ENCODE data around the gene COPS7A.

The COPS7A gene

DNA sequence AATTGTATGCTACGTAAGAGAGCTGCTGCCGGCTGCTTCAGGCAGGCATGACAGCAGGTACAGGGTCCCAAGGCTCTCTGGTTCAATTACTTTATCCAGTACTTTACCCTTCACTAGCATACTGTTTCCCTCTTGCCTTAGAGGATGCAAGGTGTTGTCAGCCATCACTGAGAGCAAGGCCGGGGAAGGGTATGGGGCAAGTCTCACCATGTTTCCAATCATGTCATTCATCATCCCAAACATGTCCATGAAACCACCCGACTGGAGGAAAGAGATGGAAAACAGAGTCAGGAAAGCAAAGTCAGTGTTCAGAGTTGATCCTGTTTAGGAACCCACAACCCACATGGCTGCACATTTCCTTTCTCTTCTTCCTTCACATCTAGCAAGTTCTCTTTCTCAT, 26.7 kb downstream of the COPS7A start:
- no peak for DNase-seq (ENCODE audit: low read depth in 2 of 2)

DNA sequence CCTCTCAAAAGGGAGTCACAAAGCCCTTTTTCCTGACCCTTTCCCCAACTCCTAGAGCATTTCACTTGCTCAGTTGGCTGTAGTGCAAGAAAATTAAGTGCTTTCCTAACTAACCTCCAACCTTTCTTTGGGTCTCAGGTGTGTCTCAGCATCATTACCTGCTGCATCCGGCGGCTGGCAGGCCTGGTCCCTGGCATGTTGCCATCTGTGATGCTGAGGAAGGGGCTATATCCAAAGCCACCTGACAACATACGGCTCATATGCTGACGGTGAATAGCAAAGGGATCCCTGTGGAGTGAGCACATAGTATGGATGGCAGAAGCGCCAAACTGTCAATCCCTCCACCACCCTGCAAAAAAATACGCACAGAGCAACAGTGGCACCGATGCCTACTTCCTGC, 27.9 kb downstream of the COPS7A start:
- no peak for DNase-seq (ENCODE audit: low read depth in 2 of 2)

DNA sequence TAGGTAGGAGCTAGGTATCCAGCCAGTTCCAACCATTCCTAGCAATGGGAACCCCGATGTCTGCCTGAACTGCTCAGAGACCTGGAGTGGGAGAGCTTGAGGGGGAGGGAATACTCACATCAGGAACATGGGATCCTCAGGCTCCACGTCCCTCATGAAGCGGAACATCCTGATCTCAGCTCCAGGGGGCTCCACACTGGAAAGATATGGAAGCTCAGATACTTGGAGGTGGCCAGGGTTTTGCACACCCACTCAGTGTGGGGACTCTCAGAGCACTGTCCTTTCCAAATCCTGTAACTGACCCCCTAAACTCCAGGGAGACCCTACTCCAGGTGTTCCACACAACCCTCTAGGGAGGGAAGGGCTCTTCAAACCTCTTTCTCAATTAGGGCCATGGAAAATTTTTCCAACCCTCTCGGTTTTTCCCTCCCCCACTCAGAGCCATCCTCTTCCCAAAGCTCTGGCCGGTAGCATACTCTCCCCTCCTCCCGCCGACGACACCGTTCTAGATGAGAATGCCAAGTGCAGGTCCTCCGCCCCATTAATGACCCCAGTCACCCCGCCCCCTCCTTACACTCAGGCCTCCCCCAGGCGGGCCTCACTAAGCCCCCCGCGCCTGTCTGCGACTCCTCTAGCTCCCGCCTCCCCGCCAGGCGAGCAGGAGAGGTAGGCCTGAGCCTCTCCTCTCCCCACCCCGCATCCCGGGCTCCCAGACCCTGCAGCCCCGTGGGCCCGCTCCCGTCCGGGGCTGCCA, 28.5 kb downstream of the COPS7A start:
- DNase-seq (ENCODE audit: low read depth in 2 of 2), result no peak

DNA sequence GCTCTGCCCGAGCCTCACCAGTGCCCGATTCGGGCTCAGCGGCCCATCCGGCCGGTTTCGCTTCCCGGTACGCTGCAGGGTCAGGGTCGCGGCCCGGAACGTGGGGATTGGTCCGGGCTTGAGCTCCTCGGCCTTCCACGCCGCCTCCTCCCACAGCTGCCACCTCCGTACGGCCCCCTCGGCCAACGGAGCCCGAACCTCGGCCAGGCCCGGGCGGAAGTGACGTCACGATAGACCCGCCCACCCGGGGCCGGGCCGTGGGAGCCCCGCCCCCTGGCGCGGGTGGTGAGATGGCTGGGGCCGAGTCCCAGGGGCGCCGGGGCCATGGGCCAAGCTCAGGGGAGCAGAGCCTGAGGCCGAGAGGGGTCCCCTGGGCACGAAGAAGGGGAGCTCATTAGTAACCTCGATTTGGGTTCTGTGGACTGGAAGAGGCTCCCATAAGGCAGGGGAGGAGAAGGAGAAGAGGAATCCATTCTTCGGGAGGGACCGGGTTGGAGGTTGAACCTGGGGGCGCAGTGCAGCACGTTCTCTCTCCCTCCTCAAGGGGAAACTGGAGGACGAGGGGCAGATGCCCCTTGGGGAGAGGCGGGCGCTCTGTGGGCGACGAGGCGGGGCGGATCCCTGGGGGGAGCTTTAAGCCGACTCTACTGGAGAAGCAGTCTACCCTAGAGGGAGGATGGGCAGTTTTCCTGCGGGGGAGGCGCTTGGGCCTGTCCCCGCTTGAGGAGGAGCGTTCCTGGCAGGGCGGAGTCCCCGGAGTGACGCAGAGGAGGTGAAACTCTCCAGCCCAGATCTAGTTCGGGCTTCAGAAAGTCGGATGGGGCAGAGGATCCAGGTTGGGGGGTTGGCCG, 29.3 kb downstream of the COPS7A start, which contains the start of gene MLF2:
Gene MLF2 (minus strand): TSS at position 221 of the 851 bp plus-strand sequence. CDS start 807 bp downstream, outside the sequence.
- peak; percentile 95 to 96 for DNase-seq (ENCODE audit: low read depth in 2 of 2)

DNA sequence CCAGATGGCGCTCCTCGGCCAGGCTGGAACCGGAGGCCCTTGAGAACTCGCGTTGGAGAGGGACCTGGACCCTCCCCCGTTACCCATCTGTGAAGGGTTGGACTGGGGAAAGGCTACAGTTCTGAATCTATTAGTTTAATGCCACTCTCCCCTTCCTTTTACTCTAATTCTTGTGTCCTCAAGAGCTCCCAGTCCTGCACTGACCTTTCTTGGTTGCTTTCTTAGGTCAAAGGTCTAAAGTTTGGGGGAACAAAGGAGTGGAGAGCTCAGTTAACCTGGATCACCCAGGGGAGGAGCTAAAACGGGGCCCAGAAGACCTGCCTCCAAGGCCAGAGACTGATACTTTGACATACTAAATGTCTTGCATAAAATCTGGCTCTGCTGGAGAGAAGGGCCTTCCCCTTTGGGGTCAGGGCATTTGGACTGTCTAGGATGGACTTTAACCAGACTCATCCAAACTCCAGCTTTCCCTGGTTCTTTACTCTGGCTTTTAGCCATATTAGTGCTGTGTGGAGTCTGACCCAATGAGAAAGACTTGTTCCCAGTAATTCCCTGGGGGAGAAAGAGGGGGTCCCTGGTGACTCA, 30.0 kb downstream of the COPS7A start:
- DNase-seq (ENCODE audit: low read depth in 2 of 2), result no peak

DNA sequence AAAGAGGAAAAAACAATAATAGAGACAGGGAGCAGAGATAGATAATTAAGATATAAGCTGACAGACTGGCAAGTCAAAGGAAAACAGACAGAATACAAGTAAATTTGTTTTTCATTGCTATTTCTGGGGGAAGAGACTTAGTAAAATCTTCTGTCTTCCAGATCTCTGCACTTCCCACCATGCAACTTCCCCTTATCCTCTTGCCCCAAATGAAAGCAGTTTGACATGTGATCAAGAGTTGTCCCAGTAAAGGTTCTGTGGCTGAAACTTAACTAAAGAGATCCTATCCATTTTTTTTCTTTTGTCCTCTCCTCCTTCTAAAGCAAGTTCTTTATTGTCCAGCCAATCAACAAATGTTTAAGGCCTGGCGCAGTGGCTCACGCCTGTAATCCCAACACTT, 30.6 kb downstream of the COPS7A start:
- no peak for DNase-seq (ENCODE audit: low read depth in 2 of 2)

DNA sequence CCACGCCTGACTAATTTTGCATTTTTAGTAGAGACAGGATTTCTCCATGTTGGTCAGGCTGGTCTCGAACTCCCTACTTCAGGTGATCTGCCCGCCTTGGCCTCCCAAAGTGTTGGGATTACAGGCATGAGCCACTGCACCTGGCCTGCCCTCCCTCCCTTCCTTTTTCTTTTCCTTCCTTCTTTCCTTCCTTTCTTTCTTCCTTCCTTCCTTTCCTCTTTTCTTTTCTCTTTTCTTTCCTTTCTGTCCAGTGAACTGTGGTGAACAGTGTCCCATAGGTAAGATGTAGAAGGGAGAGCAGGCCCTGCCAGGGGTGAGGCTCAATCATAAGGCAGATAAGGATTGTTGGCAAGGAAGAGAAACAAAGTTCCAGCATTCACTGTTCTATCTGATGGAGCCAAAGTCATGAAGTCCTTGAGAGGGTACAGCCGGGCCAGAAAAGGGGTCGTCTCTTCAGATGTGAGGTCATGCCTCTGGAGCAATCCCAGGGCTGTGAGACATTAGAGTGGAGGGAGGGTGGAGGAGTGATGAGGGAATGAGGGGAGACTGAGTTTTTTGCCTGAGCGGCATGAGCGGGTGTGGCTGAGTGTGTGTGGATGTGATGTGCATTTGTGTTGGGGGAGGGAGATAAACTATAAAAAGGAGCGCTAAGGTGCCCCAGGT, 33.3 kb downstream of the COPS7A start:
- DNase-seq (ENCODE audit: low read depth in 2 of 2), result no peak

DNA sequence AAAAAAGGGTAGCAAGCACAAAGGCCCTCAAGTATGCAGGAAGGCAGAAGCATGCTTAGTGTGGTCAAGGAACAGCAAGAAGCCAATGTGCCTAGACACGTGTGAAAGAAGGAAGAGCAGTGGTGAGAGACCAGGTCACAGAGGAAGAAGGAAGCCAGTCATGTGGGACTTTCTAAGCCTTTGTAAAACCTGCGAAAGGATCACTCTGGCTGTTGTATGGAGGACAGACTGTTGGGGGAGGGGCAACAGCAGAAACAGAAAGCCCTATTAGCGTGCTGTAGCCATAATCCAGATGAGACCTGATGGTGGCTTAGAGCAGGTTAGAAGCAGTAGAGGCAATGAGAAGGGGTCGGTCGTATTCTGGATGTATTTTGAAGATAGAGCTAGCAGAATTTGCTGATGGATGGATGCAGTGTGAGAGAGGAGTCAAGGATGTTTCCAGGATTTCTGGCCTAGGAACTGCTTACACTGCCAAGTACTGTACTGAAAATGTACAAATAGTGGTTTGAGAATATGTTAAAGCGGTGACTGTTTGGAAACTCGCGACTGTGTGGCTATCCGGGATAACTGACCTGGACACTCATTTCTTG, 34.8 kb downstream of the COPS7A start:
- no peak for DNase-seq (ENCODE audit: low read depth in 2 of 2)

DNA sequence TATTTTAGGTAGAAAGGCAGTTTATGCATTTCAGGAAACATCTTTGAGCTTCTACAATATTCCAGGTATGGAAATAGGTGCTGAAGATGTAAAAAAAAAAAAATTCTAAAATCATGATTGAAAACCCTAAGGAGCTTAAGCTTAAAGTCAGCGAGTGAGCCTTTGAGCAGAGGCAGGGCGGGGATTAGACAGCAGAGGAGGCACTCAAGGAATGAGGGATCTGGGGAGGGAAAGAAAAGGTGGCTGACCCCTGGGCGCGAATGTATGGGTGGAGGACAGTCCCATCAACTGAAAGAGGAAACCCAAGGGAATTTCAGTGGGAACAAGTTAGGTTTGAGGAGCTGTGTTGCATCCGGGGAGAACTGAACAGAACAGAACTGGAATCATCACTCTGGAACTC, 35.9 kb downstream of the COPS7A start:
- DNase-seq (ENCODE audit: low read depth in 2 of 2), result no peak

DNA sequence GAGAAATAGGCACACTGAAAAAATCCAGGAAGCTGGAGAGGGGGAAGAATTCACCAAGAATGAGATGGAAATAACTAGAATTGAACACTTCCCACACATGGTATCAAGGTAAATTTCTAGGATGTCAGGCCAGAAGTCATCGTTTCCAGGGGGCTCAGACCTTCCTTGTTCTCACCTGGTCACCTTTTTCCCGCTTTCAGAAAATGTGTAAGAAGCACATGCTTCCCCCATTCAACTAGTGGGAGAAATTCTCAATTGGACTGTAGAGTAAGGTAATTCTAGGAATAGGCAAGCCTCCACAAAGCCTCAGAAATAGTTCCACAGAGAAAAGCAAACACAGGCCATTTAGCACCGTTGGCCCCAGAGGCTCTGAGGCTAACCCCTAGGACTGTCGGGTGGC, 39.5 kb downstream of the COPS7A start:
- no peak for DNase-seq (ENCODE audit: low read depth in 2 of 2)

DNA sequence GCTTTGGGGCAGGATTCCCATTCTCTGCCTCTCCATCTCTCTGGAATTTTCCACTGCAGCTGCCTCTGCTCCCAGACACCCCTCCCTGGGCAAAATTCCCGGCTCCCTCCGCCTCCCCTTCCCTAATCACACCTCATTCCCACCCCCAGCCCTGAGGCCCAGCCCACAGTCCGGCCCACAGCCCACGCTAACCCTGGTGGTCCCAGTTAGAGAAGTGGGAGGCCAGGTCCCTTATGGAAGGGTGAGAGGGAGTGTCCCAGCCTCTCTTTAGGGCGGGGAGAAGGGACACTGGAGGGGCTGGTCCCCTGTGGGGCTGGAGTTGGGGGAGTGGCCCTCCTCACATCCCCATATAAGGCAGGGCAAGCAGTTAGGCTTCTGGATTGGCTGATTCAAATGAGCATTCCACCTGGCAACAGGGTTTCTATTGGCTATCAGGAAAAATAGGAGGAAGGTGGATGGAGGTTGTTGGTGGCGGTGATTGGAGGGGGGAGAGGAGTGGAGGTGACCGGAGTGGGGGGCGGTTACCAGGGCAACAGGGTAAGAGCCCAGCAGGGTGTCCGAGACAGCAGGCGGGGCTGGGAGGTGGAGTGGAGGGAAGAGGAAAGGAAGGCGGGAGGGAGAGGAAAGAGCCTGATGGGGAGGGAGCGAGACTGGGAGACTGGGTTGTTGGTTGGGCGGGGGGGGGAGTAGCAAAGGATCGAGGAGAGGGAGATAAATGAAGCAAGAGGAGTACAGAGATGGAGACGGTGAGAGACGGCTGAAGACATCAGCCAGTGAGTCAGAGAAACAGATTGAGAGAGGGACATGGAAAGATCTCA, 40.4 kb downstream of the COPS7A start:
- no peak for DNase-seq (ENCODE audit: low read depth in 2 of 2)

DNA sequence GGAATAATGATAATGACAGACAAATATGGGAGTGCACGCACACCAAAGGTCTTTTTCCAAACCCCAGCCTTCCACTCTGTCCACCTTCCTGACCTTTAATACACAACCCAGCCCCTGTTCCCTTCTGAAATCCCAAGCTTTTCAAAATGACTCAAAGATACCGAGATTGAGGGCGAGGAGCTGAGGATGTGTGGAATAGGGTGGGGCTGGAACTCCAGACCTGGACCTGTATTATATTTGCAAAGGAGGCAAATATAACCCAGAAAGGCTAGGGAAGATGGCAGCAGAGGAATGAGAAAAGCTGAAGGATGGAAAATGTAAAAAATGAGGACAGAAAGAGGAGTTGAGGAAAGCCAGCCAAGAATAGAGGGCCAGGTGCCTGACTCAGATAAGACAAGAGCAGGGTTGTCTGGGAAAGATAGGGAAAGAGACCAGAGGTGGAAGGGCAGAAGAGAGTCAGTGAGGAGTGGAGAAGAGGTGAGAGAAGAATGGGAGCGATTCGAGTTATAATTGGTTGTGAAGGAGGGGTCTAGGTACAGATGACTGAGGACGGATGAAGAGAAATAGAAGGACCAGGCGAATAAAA, 41.3 kb downstream of the COPS7A start:
- no peak for DNase-seq (ENCODE audit: low read depth in 2 of 2)

DNA sequence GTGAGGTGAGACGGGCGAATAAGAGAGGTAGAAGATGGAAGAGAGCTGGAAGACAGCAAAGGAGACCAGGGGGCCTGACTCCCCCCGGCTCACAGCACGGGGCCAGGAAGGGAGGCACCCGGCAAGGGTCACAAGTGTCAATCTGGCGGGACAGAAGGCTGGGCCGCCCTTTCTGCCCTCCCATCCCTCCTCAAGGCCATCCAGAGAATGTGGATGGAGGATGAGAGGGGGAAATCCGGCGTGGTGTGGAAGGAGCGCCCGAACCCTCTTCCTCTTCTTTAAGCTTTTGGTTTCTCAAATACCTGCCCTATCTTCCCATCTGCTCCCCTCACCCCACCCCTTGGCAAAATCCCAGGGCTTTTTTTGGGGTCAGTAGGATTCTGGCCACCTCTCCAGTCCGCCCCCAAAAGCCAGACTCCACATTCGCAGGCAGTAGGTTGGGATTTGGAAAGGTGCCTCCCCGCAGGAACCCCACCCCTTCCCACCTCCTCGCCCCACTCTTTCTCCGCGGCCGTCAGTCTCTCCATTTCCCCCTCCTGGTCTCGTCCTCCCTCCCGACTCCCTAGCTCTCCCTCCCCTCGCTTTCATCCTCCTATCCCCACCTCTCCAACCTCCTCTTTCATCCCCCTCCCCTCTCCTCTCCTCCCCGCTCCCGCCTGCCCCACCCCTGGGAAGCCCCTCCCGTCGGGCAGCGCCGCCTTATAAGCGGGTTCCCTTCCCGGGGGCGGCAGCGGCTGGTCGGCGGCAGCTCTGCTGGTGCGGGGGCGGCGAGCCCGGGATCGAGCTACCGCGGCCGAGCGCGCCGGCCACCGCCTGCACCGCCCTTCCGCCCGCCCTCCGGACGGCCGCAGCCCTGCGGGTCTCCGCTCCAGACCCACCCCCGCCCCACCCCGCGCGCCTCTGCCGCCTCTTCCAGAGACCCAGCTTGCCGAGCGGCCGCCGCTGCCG, 42.1 kb downstream of the COPS7A start, which contains the start of gene PTMS:
Gene PTMS (plus strand): TSS at position 730 of the 948 bp plus-strand sequence. CDS start 343 bp downstream, outside the sequence.
- no peak for DNase-seq (ENCODE audit: low read depth in 2 of 2)

DNA sequence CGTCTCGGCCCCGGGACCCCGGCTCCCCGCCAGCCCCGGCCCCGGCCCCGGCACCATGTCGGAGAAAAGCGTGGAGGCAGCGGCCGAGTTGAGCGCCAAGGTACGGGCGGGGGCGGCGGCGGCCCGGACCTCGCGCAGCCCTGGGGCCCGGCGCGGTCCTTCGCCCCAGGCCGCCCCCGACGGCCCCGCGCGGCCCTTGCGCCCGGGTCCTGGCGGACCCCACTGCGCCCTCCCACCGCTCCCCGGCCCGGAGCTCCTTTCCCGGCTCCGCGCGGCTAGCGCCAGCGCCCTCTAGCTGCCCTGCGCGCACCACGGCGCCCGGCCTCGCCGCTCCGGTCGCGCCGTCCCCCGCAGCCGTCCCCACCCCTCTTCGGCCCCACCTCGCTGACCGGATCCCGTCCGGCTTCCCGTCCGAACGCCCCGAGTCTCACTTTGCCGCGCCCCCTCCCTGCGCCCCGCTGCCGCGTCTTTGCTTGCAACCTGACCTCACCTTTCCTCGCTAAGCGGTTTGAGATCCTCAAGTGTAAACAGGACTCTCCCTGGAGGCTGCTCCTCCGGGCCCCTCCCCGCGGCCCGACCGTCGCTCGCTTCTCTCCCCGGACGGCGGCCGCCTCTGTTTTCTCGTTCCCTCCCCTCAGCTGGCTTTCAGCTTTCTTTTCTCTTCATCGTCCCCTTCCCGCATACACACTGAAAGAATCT, 43.0 kb downstream of the COPS7A start:
- no peak for DNase-seq (ENCODE audit: low read depth in 2 of 2)

DNA sequence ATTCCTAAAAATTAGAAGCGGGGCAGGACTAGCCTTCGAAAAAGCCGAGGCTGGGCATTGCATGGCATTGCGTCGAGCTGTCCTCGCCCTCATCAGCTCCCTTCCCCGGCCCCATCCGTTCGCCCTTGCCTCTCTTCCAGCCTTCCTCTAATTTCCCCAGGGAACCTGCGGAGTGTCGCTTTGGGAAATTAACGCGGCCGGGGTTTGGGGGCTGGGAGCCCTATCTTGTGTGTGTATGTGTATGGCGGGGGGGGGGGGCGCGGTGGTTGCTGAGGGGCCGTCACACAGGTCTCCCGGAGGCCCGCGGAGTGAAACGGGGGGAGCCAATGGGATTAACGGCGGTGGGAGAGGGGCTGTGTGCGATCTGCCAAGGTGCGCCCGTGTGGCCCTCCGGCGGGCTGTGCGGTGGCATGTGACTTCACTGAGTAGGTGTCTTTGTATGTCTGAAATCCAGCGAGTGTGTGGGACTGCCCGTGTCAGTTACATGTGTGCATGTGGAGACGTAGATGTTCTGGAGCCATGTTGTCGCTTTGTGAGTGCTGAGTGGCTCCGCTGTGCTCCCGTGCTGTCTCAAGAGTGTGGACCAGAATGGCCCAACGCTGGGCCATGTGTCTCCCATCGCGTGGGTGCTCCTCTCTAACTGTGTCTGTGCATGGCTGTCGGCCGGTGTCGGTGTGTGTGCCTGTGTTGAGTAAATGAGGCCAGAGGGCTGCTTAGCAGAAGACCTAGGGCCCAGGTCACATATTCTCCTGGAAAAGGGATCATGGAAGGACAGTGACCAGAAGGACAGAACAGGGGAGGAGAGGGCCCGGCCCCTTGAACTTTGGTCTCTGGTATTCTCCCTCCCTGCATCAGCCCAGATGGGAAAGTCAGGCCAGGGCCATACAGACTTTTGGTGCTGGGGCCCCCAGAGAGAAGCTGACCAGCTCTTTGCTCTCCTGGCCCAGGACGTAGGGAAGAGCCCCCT, 43.8 kb downstream of the COPS7A start:
- no peak for DNase-seq (ENCODE audit: low read depth in 2 of 2)

DNA sequence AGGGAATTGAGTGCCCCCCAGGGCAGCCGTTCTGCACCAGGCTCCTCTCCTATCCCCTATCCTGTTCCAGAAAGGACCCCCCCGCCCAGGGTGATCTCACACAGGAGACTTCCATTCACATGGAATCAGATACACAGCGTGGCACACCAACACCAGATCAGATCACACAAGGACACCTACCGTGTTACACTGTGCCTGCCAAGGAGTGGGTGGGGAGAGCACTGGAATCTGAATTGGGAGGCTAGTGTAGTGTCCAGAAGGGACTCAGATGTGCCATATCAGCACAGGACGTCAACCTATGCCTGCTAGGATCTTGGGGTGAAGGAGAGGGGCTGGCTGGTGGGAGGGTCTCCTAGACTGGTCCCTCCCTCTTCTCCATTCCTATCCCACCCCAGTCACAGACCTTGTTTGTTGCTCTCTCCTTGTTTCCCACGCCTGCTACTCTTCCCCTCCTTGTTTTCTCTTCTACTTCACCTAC, 44.6 kb downstream of the COPS7A start:
- DNase-seq (ENCODE audit: low read depth in 2 of 2), result no peak

DNA sequence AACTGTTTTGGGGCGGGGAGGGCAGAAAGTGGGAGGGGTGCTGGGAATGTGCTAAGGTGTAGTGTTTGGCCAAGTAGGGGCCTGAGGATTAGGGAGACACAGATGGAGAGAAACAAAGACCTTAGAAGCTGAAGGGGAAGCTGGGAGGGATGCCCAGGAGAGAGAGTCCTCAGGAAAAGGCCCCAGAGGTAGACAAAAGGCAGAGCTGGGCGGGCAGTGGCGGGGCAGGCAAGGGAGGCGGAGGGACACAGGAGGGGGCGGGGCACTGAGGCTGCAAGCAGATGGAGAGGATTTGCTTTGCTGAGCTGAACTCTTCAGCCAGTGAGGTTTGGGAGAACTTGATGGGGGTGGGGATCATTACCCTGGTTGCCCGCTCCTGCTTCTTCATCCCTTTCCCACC, 45.1 kb downstream of the COPS7A start:
- DNase-seq (ENCODE audit: low read depth in 2 of 2), result no peak
